Kidney (tissue), 14 donors: ENCODE data around the gene FKBP9. TPM values are rescaled to one million over a fixed set of nuclear protein-coding genes. Genes with fewer than 3 reads are reported as not detected.

Experiments used
- DNase-seq, 5 donors: peaks; one replicate each; pipeline ENCODE4 v3.0.0-alpha.2; 2013 to 2020
- FAIRE-seq: peaks from 2 replicates; lab custom pipeline; 2012; peaks lifted over from hg19 to GRCh38; lab: Jason Lieb, UNC
- H3K27ac ChIP-seq, 2 donors: one replicate each; pipeline ENCODE4 v1.7.0; 2013; ENCODE audit warnings: low read depth in 2 of 2, low read length in 2 of 2, inconsistent platforms in 1 of 2
- H3K27me3 ChIP-seq: one replicate; pipeline ENCODE4 v1.7.1; 2013; ENCODE audit warnings: low read length, inconsistent platforms; ENCODE audit not compliant: control insufficient read depth, insufficient read depth
- H3K36me3 ChIP-seq, 3 donors: one replicate each; pipeline versions ENCODE4 v1.7.0 to v1.7.1; 2013; ENCODE audit warnings: low read length in 3 of 3, control low read depth in 1 of 3, inconsistent platforms in 1 of 3; ENCODE audit not compliant: insufficient read depth in 3 of 3, control insufficient read depth in 2 of 3
- H3K4me1 ChIP-seq, 3 donors: one replicate each; pipeline versions ENCODE4 v1.7.0 to v1.7.1; 2013; ENCODE audit warnings: low read length in 3 of 3, inconsistent platforms in 1 of 3, low read depth in 1 of 3; ENCODE audit not compliant: control insufficient read depth in 2 of 3, insufficient read depth in 2 of 3
- H3K4me3 ChIP-seq, 3 donors: one replicate each; pipeline versions ENCODE4 v1.7.0 to v1.8.1; 2013; ENCODE audit warnings: low read length in 3 of 3, control low read depth in 1 of 3, inconsistent platforms in 1 of 3
- H3K9ac ChIP-seq, 3 donors: one replicate each; pipeline versions ENCODE4 v1.7.0 to v1.7.1; 2013; ENCODE audit warnings: low read length in 3 of 3, control low read depth in 1 of 3, inconsistent platforms in 1 of 3
- H3K9me3 ChIP-seq, 3 donors: one replicate each; pipeline versions ENCODE4 v1.7.0 to v1.7.1; 2013; ENCODE audit warnings: low read length in 3 of 3, control low read depth in 1 of 3, inconsistent platforms in 1 of 3; ENCODE audit not compliant: control insufficient read depth in 2 of 3, insufficient read depth in 1 of 3
- intact Hi-C: fragments of 100-400 bp; cut with DNase I; formaldehyde crosslinking; loops from one replicate; pipeline ENCODE4 v1.11.1; 2022
- polyA plus RNA-seq: library from polyadenylated mRNA; stranded (reverse); fragments of 350-450 nt; fragmentation: Illumina TruSeq; extraction: RNeasy Lipid Tissue Mini Kit (QIAGEN cat#74804); gene quantifications from one replicate; pipeline ENCODE4 v1.2.3, GENCODE V29; 2014; ENCODE audit warnings: low read depth, low replicate concordance; ENCODE audit not compliant: insufficient read depth
- total RNA-seq: library from RNA; stranded (reverse); fragmentation: NEBNext Ultra II Directional; extraction: Animal tissue kit (Norgen Biotek cat#: 25700); gene quantifications from one replicate; pipeline ENCODE4 v1.2.1, GENCODE V29; 2021
- TF ChIP-seq, protein P1 (sequence below): IDR thresholded peaks from 3 replicates; pipeline ENCODE4 v1.5.1; 2012; ENCODE audit warnings: mild to moderate bottlenecking, moderate library complexity, borderline replicate concordance; ENCODE audit not compliant: insufficient read depth; ENCODE audit errors: extremely low read depth
- donor health status: control.
- donor health status: control.
- donor health status: control.
- donor health status: control.
- donor health status: control.
- donor health status: DM: yes; HTN: yes; CAD: no.
- donor health status: Normal renal cell carcinoma (clear cell type).

FKBP9 gene
- total and polyA plus RNA-seq, 2 donors from 2014 or later, result 55.1 to 109 TPM

DNA sequence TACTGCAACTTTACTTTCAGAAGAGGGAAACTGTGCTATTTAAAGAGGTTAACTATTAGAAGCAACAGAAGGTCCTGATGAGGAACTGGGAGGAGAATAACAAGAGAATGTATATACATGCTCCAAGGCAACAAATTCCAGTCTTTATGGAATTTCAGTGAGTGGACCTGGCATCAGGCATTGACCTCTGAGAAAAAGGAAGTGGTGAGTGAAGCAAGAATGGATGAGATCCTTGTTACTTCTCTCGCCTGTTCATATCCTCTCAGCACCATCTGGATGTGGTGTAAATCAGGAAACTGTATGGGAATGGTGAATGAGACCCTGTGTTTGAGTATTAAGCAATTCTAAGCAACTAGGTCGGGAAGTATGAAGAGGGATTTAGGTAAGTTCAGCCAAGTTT lies 35.3 kb upstream of the FKBP9 start:
- no peak overlapping the region for H3K9ac ChIP-seq
- intact Hi-C loops, result no loop called here
- FAIRE-seq, result no peak
- no peak overlapping the region for H3K4me3 ChIP-seq
- no peaks in the 10 kb centered on the region for H3K4me1 ChIP-seq
- no peak overlapping the region for H3K27ac ChIP-seq
- TF ChIP-seq, protein P1, sequence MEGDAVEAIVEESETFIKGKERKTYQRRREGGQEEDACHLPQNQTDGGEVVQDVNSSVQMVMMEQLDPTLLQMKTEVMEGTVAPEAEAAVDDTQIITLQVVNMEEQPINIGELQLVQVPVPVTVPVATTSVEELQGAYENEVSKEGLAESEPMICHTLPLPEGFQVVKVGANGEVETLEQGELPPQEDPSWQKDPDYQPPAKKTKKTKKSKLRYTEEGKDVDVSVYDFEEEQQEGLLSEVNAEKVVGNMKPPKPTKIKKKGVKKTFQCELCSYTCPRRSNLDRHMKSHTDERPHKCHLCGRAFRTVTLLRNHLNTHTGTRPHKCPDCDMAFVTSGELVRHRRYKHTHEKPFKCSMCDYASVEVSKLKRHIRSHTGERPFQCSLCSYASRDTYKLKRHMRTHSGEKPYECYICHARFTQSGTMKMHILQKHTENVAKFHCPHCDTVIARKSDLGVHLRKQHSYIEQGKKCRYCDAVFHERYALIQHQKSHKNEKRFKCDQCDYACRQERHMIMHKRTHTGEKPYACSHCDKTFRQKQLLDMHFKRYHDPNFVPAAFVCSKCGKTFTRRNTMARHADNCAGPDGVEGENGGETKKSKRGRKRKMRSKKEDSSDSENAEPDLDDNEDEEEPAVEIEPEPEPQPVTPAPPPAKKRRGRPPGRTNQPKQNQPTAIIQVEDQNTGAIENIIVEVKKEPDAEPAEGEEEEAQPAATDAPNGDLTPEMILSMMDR, result no peak
- no peak for DNase-seq
- H3K27me3 ChIP-seq, result no peaks in the 10 kb centered on the region
- no peaks in the 10 kb centered on the region for H3K9me3 ChIP-seq
- peaks cover 0 to 5% (median 3%) of the 10 kb centered on the region in 3 donors for H3K36me3 ChIP-seq

DNA sequence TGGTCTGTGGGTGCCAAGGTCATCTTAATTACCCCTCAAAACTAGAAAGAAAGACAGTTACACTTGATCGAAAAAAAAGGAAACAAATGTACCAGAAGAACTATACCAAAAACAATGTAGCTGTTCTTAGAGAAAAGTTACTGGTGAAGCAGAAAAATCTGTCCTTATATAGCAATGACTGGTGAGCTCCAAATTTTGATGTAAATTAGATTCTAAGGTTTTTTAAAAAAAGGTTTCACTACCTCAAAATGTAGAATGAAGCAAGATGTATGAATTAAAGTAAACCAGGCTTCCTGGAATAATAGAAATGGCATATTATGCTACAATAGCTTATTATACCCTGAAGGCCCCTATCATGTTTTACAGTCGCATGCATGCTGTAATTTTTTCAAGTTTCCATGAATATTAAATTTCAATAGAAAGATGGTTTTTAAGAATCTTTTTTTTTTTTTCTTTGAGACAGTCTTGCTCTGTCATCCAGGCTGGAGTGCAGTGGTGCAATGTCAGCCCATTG lies 28.4 kb upstream of the FKBP9 start:
- Histone ChIP-seq H3K4me3 (no peak overlapping the region), H3K9ac (no peak overlapping the region), H3K36me3 (peaks cover 0 to 7% (median 0%) of the 10 kb centered on the region in 3 donors), H3K4me1 (no peaks in the 10 kb centered on the region), H3K9me3 (no peaks in the 10 kb centered on the region), H3K27ac (no peak overlapping the region), H3K27me3 (no peaks in the 10 kb centered on the region)
- intact Hi-C loops, result no loop called here
- FAIRE-seq (no peak), DNase-seq (no peak)
- TF ChIP-seq, protein P1, result no peak

DNA sequence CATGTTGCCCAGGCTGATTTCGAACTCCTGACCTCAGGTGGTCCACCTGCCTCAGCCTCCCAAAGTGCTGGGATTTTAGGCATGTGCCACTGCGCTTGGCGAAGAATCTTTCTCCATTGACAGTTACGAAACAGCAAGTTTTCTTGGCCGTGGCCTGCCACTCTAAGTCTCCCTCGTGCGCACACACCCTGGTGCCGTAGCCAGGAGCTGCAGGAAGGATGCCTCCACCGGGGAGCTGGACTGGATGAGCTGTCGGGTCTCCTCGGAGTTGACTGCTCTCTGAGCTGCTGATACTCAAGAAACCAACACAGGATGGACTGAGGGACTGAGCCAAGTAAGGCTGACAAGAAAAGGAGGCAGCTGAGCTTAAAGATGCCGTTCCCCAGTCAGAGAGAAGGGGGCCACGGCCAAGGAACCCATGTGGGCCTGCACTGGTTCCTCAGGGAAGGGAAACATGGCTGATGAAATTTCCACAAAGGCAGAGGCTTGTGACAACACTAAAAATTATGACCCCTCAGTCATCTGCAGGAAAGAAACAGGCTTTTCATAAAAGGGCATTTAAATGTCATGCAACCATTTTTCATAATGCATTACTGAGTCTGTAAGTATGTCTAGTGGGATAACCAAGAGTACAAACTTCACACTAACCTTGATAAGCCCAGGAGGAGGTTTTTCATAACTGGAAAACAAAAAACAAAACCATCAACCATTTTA lies 27.7 kb upstream of the FKBP9 start:
- Histone ChIP-seq H3K27ac (no peak overlapping the region), H3K36me3 (peaks cover 0 to 7% (median 0%) of the 10 kb centered on the region in 3 donors), H3K4me3 (no peak overlapping the region), H3K27me3 (no peaks in the 10 kb centered on the region), H3K9ac (no peak overlapping the region), H3K4me1 (no peaks in the 10 kb centered on the region), H3K9me3 (no peaks in the 10 kb centered on the region)
- DNase-seq, result no peak
- intact Hi-C loops, result no loop called here
- no peak for FAIRE-seq
- TF ChIP-seq, protein P1, result no peak
